Fibroblast of pulmonary artery (primary cell): ENCODE measurements around the gene NECTIN4.

Source experiments
- DNase-seq: peaks from one replicate; pipeline ENCODE4 v3.0.0-alpha.2; 2010; ENCODE audit warnings: low read depth
- H3K4me3 ChIP-seq: replicated peaks from 2 replicates; pipeline ENCODE4 v1.5.1; 2011; ENCODE audit warnings: low read depth, mild to moderate bottlenecking, control low read depth, low read length, moderate library complexity
- CTCF ChIP-seq: IDR thresholded peaks from 2 replicates; pipeline ENCODE4 v1.5.1; 2011; ENCODE audit warnings: mild to moderate bottlenecking, control low read depth, low read length, inconsistent platforms; ENCODE audit errors: missing control alignments

NECTIN4 gene

GRCh38 chr1:161089251-161089924, at the start of gene NECTIN4:
NECTIN4 (minus strand) TSS chr1:161089558; CDS start chr1:161089296, 262 bp downstream.
- DNase-seq, result no peak
- TF ChIP-seq CTCF, result no peak
- no peak within 1 kb of the TSS for H3K4me3 ChIP-seq

GRCh38 chr1:161138431-161138830, 49.1 kb upstream of the NECTIN4 start:
- TF ChIP-seq CTCF, result no peak
- no peak for DNase-seq
- no peak overlapping the region for H3K4me3 ChIP-seq

GRCh38 chr1:161137881-161138280, 48.5 kb upstream of the NECTIN4 start:
- TF ChIP-seq CTCF, result no peak
- H3K4me3 ChIP-seq, result no peak overlapping the region
- DNase-seq, result no peak

GRCh38 chr1:161133220-161133740, 43.9 kb upstream of the NECTIN4 start:
- no peak for TF ChIP-seq CTCF

GRCh38 chr1:161132410-161133219, 43.3 kb upstream of the NECTIN4 start, which contains the start of gene DEDD:
DEDD (minus strand) TSS chr1:161132667; CDS start chr1:161124462, 8,205 bp downstream.
- TF ChIP-seq CTCF, result no peak
- peak; percentile 97 for DNase-seq
- peak within 1 kb of the TSS; percentile 97 for H3K4me3 ChIP-seq

More at GRCh38 chr1:161133220-161133740, 43.9 kb upstream of the NECTIN4 start:
- no peak for DNase-seq
- H3K4me3 ChIP-seq, result peak overlapping the region; percentile 97

- peak; percentile 25 for DNase-seq
- TF ChIP-seq CTCF, result no peak
These were observed 42.4 kb upstream of the NECTIN4 start for GRCh38 chr1:161131523-161132409.

More at GRCh38 chr1:161131523-161132409, 42.4 kb upstream of the NECTIN4 start:
- peak overlapping the region; percentile 97 for H3K4me3 ChIP-seq
